Measurements from ENCODE around the gene BDKRB2. TPM values are rescaled to one million over a fixed set of nuclear protein-coding genes. Genes with fewer than 3 reads are reported as not detected.

BDKRB2 gene
- polyA plus RNA-seq, 2 of the 4 experiments (the other 2 are of a cell fraction) = 13.9 to 21.6 TPM

DNA sequence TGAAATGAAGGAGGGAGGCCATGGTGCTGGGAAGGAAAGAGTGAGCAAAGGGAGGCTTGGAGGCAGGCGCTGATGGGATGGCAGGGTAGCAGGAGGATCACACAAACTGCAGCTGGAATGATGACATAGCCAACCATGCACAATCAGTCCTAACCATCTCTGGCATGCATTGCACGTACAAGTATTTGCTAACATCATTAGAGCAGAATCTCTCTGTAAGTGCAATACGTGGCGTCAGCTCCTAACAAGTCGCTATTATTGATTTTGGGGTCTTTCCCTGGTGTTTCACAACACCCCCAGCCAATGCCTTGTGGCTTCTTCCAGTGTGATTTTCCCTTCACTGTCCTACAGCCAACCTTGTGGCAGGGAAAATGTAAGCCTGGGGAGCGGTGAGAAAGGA, 69.9 kb downstream of the BDKRB2 start:
- Histone ChIP-seq H3K9me3 (peaks cover 39% of the 10 kb centered on the region), H3K4me1 (peaks cover 37% of the 10 kb centered on the region), H3K4me3 (no peak overlapping the region), H3K27ac (peak overlapping the region; percentile 69 to 92), H3K4me2 (peak overlapping the region; percentile 40; the same call in 1 of the 3 replicates)
- POLR2A ChIA-PET = no interaction called here
- TF ChIP-seq, protein P1, sequence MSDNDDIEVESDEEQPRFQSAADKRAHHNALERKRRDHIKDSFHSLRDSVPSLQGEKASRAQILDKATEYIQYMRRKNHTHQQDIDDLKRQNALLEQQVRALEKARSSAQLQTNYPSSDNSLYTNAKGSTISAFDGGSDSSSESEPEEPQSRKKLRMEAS (IDR thresholded peaks at IDR 0.05) = no peak
- no peak for TF ChIP-seq NFE2L2 (conservative IDR thresholded peaks at IDR 0.05; ENCODE audit: low read length)
- no peak for TF ChIP-seq SREBF2 (IDR thresholded peaks at IDR 0.05)
- TF ChIP-seq MAFK (IDR thresholded peaks at IDR 0.05; ENCODE audit: partially characterized antibody) = no peak
- TF ChIP-seq RNF2 (IDR thresholded peaks at IDR 0.05; ENCODE audit: borderline replicate concordance, low read depth) = no peak
- TF ChIP-seq CHD2 (IDR thresholded peaks at IDR 0.05; ENCODE audit: low read length, partially characterized antibody) = no peak
- no peak for TF ChIP-seq TP53 (CRISPR knock-in tag; IDR thresholded peaks at IDR 0.05)
- TF ChIP-seq, protein P2, sequence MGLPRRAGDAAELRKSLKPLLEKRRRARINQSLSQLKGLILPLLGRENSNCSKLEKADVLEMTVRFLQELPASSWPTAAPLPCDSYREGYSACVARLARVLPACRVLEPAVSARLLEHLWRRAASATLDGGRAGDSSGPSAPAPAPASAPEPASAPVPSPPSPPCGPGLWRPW (IDR thresholded peaks at IDR 0.05) = no peak
- CTCF ChIA-PET = interaction anchor here (0.7 to 18.7 kb wide), 27 partner anchors 11 to 718 kb away, joined by 3 to 486 read pairs (median 8); partner anchors contain the start of genes BDKRB1 and BDKRB2
- DNase-seq (ENCODE audit: low read depth in 1 of 2, low spot score in 1 of 2) = no peak
- 76% methylated on average over 6 of the region's 6 CpGs for WGBS (ENCODE audit: missing lambda C conversion rate)
- no peak for FAIRE-seq
- ATAC-seq = peak in 1 of 2 experiments; percentile 19; a peak in 2 of 6 replicates

DNA sequence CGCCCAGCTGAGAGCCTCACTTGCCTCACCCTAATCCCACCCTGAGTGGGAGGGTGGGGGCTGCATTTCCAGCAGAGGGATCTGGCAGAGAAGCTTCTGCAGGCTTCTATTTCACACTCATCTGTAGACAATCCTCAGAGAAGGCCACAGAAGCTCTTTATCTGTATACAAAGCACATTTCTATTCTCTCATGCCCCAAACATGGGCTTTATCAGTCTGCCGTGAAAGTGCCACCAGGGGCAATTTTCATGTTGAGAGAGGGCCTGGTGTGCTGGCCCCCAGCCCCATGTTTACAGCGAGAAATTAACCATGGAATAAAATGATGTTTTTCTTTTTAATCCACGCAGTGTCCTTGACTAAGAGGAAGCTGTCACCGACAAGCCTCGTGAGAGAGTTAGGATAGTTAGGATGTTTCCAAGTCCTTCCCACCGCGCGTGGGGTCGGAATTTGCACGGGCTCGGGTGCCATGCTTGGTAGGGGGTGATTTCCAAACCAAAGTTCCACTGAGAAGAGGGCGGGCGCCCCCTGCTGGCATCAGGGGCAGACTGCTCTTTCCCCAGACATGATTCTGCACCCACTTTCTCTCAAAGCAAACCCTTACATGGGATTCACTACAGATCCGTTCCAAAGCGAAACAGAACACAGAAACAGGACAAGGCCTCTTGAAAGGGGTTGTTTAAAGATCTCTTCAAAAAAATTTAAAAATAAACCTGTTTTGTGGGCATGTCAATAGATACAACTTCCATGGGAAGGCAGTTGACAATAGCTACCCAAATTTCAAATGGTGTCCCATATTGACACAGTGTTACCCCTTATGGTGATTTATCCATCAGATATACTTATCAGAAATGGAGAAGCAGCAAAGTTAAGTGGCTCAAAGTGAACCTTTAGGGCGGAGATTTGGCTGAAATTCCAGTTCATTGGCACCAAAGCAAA, 70.8 kb downstream of the BDKRB2 start:
- Histone ChIP-seq H3K4me1 (peaks cover 39% of the 10 kb centered on the region), H3K27ac (peak overlapping the region; percentile 69 to 92), H3K4me3 (no peak overlapping the region), H3K9me3 (peaks cover 39% of the 10 kb centered on the region), H3K4me2 (peak overlapping the region; percentile 40)
- peak; percentile 77 to 80 for ATAC-seq
- ChIA-PET POLR2A (no interaction called here), CTCF (interaction anchor here (0.7 to 18.7 kb wide), 53 partner anchors 10 to 719 kb away, joined by 3 to 486 read pairs (median 5); partner anchors contain the start of genes BDKRB1 and BDKRB2)
- DNase-seq (ENCODE audit: low read depth in 1 of 2, low spot score in 1 of 2) = peak; percentile 67 to 76
- WGBS (ENCODE audit: missing lambda C conversion rate) = 16% methylated on average over 17 of the region's 17 CpGs
- no peak for FAIRE-seq
- TF ChIP-seq EP300 (IDR thresholded peaks at IDR 0.05) = no peak
- TF ChIP-seq, protein P3, sequence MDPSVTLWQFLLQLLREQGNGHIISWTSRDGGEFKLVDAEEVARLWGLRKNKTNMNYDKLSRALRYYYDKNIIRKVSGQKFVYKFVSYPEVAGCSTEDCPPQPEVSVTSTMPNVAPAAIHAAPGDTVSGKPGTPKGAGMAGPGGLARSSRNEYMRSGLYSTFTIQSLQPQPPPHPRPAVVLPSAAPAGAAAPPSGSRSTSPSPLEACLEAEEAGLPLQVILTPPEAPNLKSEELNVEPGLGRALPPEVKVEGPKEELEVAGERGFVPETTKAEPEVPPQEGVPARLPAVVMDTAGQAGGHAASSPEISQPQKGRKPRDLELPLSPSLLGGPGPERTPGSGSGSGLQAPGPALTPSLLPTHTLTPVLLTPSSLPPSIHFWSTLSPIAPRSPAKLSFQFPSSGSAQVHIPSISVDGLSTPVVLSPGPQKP (IDR thresholded peaks at IDR 0.05; ENCODE audit: low read depth, low read length) = no peak
- TF ChIP-seq PHF8 (IDR thresholded peaks at IDR 0.05; ENCODE audit: borderline replicate concordance, low read depth) = no peak
- TF ChIP-seq NPAS2 (CRISPR knock-in tag; IDR thresholded peaks at IDR 0.05; ENCODE audit: borderline replicate concordance) = no peak
- TF ChIP-seq, protein P4, sequence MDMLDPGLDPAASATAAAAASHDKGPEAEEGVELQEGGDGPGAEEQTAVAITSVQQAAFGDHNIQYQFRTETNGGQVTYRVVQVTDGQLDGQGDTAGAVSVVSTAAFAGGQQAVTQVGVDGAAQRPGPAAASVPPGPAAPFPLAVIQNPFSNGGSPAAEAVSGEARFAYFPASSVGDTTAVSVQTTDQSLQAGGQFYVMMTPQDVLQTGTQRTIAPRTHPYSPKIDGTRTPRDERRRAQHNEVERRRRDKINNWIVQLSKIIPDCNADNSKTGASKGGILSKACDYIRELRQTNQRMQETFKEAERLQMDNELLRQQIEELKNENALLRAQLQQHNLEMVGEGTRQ (IDR thresholded peaks at IDR 0.05) = no peak
- no peak for TF ChIP-seq CHD4 (IDR thresholded peaks at IDR 0.05; ENCODE audit: borderline replicate concordance)
- TF ChIP-seq, protein P5, sequence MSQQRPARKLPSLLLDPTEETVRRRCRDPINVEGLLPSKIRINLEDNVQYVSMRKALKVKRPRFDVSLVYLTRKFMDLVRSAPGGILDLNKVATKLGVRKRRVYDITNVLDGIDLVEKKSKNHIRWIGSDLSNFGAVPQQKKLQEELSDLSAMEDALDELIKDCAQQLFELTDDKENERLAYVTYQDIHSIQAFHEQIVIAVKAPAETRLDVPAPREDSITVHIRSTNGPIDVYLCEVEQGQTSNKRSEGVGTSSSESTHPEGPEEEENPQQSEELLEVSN (IDR thresholded peaks at IDR 0.05; ENCODE audit: borderline replicate concordance, low read depth) = no peak
- TF ChIP-seq POLR2AphosphoS2 (conservative IDR thresholded peaks at IDR 0.05; ENCODE audit: low read length) = no peak
- TF ChIP-seq, protein P6, sequence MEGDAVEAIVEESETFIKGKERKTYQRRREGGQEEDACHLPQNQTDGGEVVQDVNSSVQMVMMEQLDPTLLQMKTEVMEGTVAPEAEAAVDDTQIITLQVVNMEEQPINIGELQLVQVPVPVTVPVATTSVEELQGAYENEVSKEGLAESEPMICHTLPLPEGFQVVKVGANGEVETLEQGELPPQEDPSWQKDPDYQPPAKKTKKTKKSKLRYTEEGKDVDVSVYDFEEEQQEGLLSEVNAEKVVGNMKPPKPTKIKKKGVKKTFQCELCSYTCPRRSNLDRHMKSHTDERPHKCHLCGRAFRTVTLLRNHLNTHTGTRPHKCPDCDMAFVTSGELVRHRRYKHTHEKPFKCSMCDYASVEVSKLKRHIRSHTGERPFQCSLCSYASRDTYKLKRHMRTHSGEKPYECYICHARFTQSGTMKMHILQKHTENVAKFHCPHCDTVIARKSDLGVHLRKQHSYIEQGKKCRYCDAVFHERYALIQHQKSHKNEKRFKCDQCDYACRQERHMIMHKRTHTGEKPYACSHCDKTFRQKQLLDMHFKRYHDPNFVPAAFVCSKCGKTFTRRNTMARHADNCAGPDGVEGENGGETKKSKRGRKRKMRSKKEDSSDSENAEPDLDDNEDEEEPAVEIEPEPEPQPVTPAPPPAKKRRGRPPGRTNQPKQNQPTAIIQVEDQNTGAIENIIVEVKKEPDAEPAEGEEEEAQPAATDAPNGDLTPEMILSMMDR (IDR thresholded peaks at IDR 0.05) = peak; percentile 98
- TF ChIP-seq RAD21 (conservative IDR thresholded peaks at IDR 0.05 in 1 of 2, IDR thresholded peaks at IDR 0.05 in 1 of 2) = peak; percentile 99
- TF ChIP-seq, protein P7, sequence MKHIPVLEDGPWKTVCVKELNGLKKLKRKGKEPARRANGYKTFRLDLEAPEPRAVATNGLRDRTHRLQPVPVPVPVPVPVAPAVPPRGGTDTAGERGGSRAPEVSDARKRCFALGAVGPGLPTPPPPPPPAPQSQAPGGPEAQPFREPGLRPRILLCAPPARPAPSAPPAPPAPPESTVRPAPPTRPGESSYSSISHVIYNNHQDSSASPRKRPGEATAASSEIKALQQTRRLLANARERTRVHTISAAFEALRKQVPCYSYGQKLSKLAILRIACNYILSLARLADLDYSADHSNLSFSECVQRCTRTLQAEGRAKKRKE (CRISPR knock-in tag; IDR thresholded peaks at IDR 0.05; ENCODE audit: low read depth) = no peak
- peak; percentile 99 for TF ChIP-seq SMC3 (IDR thresholded peaks at IDR 0.05)
- TF ChIP-seq, protein P8, sequence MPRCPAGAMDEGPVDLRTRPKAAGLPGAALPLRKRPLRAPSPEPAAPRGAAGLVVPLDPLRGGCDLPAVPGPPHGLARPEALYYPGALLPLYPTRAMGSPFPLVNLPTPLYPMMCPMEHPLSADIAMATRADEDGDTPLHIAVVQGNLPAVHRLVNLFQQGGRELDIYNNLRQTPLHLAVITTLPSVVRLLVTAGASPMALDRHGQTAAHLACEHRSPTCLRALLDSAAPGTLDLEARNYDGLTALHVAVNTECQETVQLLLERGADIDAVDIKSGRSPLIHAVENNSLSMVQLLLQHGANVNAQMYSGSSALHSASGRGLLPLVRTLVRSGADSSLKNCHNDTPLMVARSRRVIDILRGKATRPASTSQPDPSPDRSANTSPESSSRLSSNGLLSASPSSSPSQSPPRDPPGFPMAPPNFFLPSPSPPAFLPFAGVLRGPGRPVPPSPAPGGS (IDR thresholded peaks at IDR 0.05) = no peak
- peak in 1 of 2 experiments; percentile 57; a peak in 1 of 4 replicates for TF ChIP-seq CEBPB (IDR thresholded peaks at IDR 0.05)
- no peak for TF ChIP-seq ZNF302 (CRISPR knock-in tag; IDR thresholded peaks at IDR 0.05)
- no peak for TF ChIP-seq KDM5A (IDR thresholded peaks at IDR 0.05)
- TF ChIP-seq ESRRA (IDR thresholded peaks at IDR 0.05; ENCODE audit: borderline replicate concordance, low read length) = no peak
- TF ChIP-seq FOXS1 (CRISPR knock-in tag; IDR thresholded peaks at IDR 0.05) = no peak
